Measurements from ENCODE around the gene TXNRD2. TPM values are rescaled to one million over a fixed set of nuclear protein-coding genes. Genes with fewer than 3 reads are reported as not detected.

Gene TXNRD2
- total and polyA plus RNA-seq, 10 of the 15 experiments (the other 5 are each of a cell fraction or from before 2014, with no cell fraction given), result 1.6 to 26.0 (median 13.9) TPM

- ChIA-PET CTCF (no interaction called here), POLR2A (no interaction called here), SMC1A (ENCODE audit: uncharacterized antibody, unreplicated experiment) (no interaction called here), RAD21 (ENCODE audit: unreplicated experiment) (no interaction called here)
- TF ChIP-seq BRCA1 (IDR thresholded peaks at IDR 0.05; ENCODE audit: low read depth, low read length) (no peak), MEF2B (IDR thresholded peaks at IDR 0.05; ENCODE audit: partially characterized antibody, poor library complexity, severe bottlenecking) (no peak), SUZ12 (IDR thresholded peaks at IDR 0.05; ENCODE audit: unreplicated experiment) (no peak), ASH2L (IDR thresholded peaks at IDR 0.05; ENCODE audit: borderline replicate concordance, low read depth) (no peak), RAD51 (IDR thresholded peaks at IDR 0.05) (no peak)
- no TSS peak for BruUV-seq (replicated peaks)
- WGBS (ENCODE audit: insufficient coverage, insufficient replicate concordance, low lambda C conversion rate, missing lambda C conversion rate), result 70% methylated on average over 16 of the region's 16 CpGs
- H3K4me3 ChIP-seq, result no peak overlapping the region
- H3K4me2 ChIP-seq (ENCODE audit: control insufficient read depth, insufficient read depth), result no peak overlapping the region
- ATAC-seq, result no peak
- in situ Hi-C loops (cut with MboI), result no loop called here
- no peaks in the 10 kb centered on the region for H3K79me2 ChIP-seq (ENCODE audit: control insufficient read depth, insufficient read depth, low read length)
- no peak overlapping the region for H3K27ac ChIP-seq (ENCODE audit: control insufficient read depth, insufficient read depth)
- no peaks in the 10 kb centered on the region for H4K20me1 ChIP-seq (ENCODE audit: control insufficient read depth, insufficient read depth)
- no peaks in the 10 kb centered on the region for H3K36me3 ChIP-seq (ENCODE audit: control insufficient read depth in 2 of 2, insufficient read depth in 2 of 2, low read length in 1 of 2)
- intact Hi-C loops (cut with micrococcal nuclease; ENCODE audit: unreplicated experiment), result no loop called here
- no peaks in the 10 kb centered on the region for H3K4me1 ChIP-seq (ENCODE audit: control insufficient read depth, insufficient read depth, low read length)
- no peaks in the 10 kb centered on the region for H3K27me3 ChIP-seq (replicated peaks in 1 of 2; ENCODE audit: control insufficient read depth in 2 of 2, insufficient read depth in 2 of 2, low read length in 1 of 2)
- no peak for DNase-seq (ENCODE audit: low read depth, low spot score)
- no peak overlapping the region for H3K9ac ChIP-seq (ENCODE audit: control insufficient read depth, insufficient read depth, low read length)
- no peak overlapping the region for H2AFZ ChIP-seq (ENCODE audit: control insufficient read depth, low read depth, low read length)
- no peak for FAIRE-seq
- H3K9me3 ChIP-seq (replicated peaks; ENCODE audit: control insufficient read depth, insufficient read depth, low read length), result no peaks in the 10 kb centered on the region
Measured at GRCh38 chr22:19878461-19879245, 63.0 kb downstream of the TXNRD2 start.

DNA sequence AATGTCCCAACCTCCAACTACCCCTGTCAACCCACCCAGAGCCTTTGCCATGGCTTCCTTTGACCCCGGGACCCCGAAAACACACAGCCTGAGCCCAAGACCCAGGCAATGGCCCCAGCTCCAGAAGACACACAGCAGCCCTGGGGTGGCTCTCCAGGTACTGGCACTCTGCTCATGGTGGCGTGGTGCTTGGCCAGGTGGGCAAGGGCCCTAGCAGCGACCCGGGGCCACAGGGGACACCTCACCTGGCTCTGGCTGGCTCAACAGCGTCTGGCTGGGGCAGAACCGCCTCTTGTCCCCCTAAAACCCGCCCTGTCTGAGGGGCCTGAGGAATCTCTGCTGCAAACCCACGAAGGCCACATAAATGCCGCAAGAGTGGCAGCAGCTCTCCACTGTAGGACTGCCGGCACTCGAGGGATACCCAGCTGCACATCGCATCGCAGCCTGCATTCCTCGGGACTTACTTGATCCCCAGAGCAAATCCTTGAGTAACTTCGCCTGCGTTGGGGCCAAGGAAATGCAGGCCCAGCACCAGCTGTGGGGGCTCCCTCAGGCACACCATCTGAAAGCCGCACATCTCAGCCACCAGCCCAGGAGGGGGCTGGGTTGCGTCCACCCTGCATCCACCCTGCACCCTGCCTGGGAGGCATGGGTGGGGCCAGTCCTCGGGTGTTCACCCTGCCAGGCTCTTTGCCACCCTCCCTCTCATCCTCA, 63.8 kb downstream of the TXNRD2 start:
- H3K27ac ChIP-seq (ENCODE audit: control insufficient read depth, insufficient read depth), result no peak overlapping the region
- ChIA-PET CTCF (no interaction called here), POLR2A (no interaction called here), RAD21 (ENCODE audit: unreplicated experiment) (no interaction called here), SMC1A (ENCODE audit: uncharacterized antibody, unreplicated experiment) (no interaction called here)
- no peak overlapping the region for H3K9ac ChIP-seq (ENCODE audit: control insufficient read depth, insufficient read depth, low read length)
- intact Hi-C loops (cut with micrococcal nuclease; ENCODE audit: unreplicated experiment) (no loop called here), in situ Hi-C loops (cut with MboI) (no loop called here)
- DNase-seq (ENCODE audit: low read depth, low spot score) (no peak), FAIRE-seq (no peak), ATAC-seq (no peak)
- no peaks in the 10 kb centered on the region for H3K9me3 ChIP-seq (replicated peaks; ENCODE audit: control insufficient read depth, insufficient read depth, low read length)
- H3K79me2 ChIP-seq (ENCODE audit: control insufficient read depth, insufficient read depth, low read length), result no peaks in the 10 kb centered on the region
- BruUV-seq (replicated peaks), result no TSS peak
- H3K27me3 ChIP-seq (replicated peaks in 1 of 2; ENCODE audit: control insufficient read depth in 2 of 2, insufficient read depth in 2 of 2, low read length in 1 of 2), result no peaks in the 10 kb centered on the region
- no peak overlapping the region for H3K4me3 ChIP-seq
- 69% methylated on average over 19 of the region's 20 CpGs for WGBS (ENCODE audit: insufficient coverage, insufficient replicate concordance, low lambda C conversion rate, missing lambda C conversion rate)
- no peaks in the 10 kb centered on the region for H3K36me3 ChIP-seq (ENCODE audit: control insufficient read depth in 2 of 2, insufficient read depth in 2 of 2, low read length in 1 of 2)
- H3K4me2 ChIP-seq (ENCODE audit: control insufficient read depth, insufficient read depth), result no peak overlapping the region
- H3K4me1 ChIP-seq (ENCODE audit: control insufficient read depth, insufficient read depth, low read length), result no peaks in the 10 kb centered on the region
- H2AFZ ChIP-seq (ENCODE audit: control insufficient read depth, low read depth, low read length), result no peak overlapping the region
- no peaks in the 10 kb centered on the region for H4K20me1 ChIP-seq (ENCODE audit: control insufficient read depth, insufficient read depth)
- TF ChIP-seq TBL1XR1 (IDR thresholded peaks at IDR 0.05; ENCODE audit: low read depth, low read length) (no peak), CHD2 (IDR thresholded peaks at IDR 0.05; ENCODE audit: borderline replicate concordance, low read depth, low read length) (no peak), MTA2 (IDR thresholded peaks at IDR 0.05; ENCODE audit: low read depth) (no peak)
- TF ChIP-seq, protein P1, sequence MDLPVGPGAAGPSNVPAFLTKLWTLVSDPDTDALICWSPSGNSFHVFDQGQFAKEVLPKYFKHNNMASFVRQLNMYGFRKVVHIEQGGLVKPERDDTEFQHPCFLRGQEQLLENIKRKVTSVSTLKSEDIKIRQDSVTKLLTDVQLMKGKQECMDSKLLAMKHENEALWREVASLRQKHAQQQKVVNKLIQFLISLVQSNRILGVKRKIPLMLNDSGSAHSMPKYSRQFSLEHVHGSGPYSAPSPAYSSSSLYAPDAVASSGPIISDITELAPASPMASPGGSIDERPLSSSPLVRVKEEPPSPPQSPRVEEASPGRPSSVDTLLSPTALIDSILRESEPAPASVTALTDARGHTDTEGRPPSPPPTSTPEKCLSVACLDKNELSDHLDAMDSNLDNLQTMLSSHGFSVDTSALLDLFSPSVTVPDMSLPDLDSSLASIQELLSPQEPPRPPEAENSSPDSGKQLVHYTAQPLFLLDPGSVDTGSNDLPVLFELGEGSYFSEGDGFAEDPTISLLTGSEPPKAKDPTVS (IDR thresholded peaks at IDR 0.05; ENCODE audit: low read depth, low read length), result no peak
- TF ChIP-seq, protein P2, sequence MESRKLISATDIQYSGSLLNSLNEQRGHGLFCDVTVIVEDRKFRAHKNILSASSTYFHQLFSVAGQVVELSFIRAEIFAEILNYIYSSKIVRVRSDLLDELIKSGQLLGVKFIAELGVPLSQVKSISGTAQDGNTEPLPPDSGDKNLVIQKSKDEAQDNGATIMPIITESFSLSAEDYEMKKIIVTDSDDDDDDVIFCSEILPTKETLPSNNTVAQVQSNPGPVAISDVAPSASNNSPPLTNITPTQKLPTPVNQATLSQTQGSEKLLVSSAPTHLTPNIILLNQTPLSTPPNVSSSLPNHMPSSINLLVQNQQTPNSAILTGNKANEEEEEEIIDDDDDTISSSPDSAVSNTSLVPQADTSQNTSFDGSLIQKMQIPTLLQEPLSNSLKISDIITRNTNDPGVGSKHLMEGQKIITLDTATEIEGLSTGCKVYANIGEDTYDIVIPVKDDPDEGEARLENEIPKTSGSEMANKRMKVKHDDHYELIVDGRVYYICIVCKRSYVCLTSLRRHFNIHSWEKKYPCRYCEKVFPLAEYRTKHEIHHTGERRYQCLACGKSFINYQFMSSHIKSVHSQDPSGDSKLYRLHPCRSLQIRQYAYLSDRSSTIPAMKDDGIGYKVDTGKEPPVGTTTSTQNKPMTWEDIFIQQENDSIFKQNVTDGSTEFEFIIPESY (IDR thresholded peaks at IDR 0.05), result no peak
